Nephron (organoid): Measurements from ENCODE around the gene PNPT1.
"Not testable (repeated sequence)": the region's sequence is repeated elsewhere in the genome, so short reads cannot be mapped to it uniquely, and the experiment has no call there.

ENCODE experiments used
- H3K27ac Mint-ChIP-seq, 3 experiments: 2 replicates each; pipeline ENCODE4 v1.8.0; 2020; ENCODE audit warnings: mixed read lengths in 3 of 3, mild to moderate bottlenecking in 2 of 3, moderate library complexity in 1 of 3
- H3K27me3 Mint-ChIP-seq: 2 replicates; pipeline ENCODE4 v1.8.0; 2021; ENCODE audit warnings: low read depth, mild to moderate bottlenecking, moderate library complexity, mixed read lengths
- H3K36me3 Mint-ChIP-seq: 2 replicates; pipeline ENCODE4 v1.8.0; 2020; ENCODE audit warnings: low read depth, mixed read lengths
- H3K4me1 Mint-ChIP-seq: 2 replicates; pipeline ENCODE4 v1.8.0; 2020; ENCODE audit warnings: mixed read lengths
- H3K4me3 Mint-ChIP-seq, 3 experiments: 2 replicates each; pipeline ENCODE4 v1.8.0; 2020; ENCODE audit warnings: mild to moderate bottlenecking in 3 of 3, mixed read lengths in 3 of 3, moderate library complexity in 2 of 3
- H3K9me3 Mint-ChIP-seq: 2 replicates; pipeline ENCODE4 v1.8.0; 2020; ENCODE audit warnings: mixed read lengths
- TF ChIP-seq, protein P1 (sequence below), 3 experiments: fragments of 200-600 bp; sonication (generic); IDR thresholded peaks; one replicate each; pipeline ENCODE4 v1.5.0; 2021; ENCODE audit warnings: antibody characterized with exemption in 3 of 3; ENCODE audit not compliant: unreplicated experiment in 3 of 3

PNPT1 gene

DNA sequence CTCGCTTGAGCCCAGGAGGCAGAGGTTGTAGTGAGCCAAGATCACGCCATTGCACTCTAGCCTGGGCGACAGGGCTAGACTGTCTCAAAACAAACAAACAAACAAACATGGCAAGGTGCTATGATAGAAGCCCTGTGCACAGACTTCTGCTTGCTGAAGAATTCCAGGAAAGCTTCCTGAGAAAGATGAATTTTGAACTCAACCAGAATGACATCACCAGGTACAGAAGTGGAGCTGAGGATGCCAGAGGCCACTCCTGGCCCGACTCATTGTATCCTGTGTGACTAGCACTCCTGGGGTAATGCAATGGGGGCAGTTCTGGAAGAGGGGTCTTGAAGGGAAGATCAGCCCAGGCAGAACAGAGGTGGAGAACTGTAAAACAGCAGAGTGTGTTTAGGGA is 22.0 kb upstream of the PNPT1 start:
- Mint-ChIP-seq H3K4me3 (no peak overlapping the region), H3K27ac (no peak overlapping the region), H3K27me3 (peaks cover 4% of the 10 kb centered on the region), H3K36me3 (no peaks in the 10 kb centered on the region), H3K4me1 (no peaks in the 10 kb centered on the region), H3K9me3 (no peaks in the 10 kb centered on the region)
- TF ChIP-seq, protein P1, sequence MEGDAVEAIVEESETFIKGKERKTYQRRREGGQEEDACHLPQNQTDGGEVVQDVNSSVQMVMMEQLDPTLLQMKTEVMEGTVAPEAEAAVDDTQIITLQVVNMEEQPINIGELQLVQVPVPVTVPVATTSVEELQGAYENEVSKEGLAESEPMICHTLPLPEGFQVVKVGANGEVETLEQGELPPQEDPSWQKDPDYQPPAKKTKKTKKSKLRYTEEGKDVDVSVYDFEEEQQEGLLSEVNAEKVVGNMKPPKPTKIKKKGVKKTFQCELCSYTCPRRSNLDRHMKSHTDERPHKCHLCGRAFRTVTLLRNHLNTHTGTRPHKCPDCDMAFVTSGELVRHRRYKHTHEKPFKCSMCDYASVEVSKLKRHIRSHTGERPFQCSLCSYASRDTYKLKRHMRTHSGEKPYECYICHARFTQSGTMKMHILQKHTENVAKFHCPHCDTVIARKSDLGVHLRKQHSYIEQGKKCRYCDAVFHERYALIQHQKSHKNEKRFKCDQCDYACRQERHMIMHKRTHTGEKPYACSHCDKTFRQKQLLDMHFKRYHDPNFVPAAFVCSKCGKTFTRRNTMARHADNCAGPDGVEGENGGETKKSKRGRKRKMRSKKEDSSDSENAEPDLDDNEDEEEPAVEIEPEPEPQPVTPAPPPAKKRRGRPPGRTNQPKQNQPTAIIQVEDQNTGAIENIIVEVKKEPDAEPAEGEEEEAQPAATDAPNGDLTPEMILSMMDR (IDR thresholded peaks at IDR 0.05; ENCODE audit: unreplicated experiment in 3 of 3), result no peak

DNA sequence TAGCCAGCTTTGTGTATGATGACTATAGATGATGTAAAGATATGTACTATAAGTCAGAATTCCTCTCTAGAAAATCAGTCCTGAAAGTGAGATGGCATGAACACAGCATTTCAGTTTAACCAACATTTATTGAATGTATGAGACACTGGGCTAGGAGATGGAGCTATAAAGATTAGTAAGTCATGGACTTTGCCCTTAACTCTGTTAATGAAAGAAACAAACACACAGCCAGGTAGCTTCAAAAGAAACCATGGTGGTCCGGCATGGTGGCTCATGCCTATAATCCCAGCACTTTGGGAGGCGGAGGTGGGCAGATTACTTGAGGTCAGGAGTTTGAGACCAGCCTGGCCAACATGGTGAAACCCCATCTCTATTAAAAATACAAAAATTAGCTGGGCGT is 21.5 kb upstream of the PNPT1 start:
- not testable (repeated sequence) for H3K4me1 Mint-ChIP-seq, H3K27ac Mint-ChIP-seq, H3K36me3 Mint-ChIP-seq, H3K4me3 Mint-ChIP-seq, H3K9me3 Mint-ChIP-seq, H3K27me3 Mint-ChIP-seq

DNA sequence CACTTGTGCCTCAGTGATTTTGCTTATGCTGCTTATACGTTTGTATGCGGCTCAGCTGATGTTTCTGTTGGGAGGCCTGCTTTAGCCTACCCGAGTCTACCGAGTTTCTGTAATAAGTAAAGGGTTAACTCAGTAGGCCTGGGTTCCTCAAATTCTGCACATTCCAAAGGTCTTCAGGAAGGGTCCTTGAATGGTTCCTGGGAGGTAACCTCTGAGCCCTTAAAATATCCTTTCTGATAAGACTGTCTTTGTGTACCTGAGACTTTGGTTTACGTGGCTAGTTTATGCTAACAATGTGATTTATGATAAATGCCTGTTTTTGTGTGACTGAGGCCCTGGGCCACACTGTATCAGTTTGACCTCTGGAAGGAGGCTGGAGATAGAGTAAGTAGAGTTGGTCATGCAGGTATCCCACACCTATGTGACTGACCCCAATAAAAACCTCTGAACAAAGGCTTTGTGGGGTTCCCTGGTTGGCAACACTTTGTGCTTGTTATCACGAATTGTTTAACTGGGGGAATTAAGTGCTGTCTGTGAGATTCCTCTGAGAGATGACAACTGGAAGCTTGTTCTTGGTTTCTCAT is 18.9 kb upstream of the PNPT1 start:
- TF ChIP-seq, protein P1 (IDR thresholded peaks at IDR 0.05; ENCODE audit: unreplicated experiment in 3 of 3), result no peak
- Mint-ChIP-seq H3K36me3 (no peaks in the 10 kb centered on the region), H3K27ac (no peak overlapping the region), H3K4me1 (no peaks in the 10 kb centered on the region), H3K27me3 (peaks cover 4% of the 10 kb centered on the region), H3K9me3 (no peaks in the 10 kb centered on the region), H3K4me3 (no peak overlapping the region)

DNA sequence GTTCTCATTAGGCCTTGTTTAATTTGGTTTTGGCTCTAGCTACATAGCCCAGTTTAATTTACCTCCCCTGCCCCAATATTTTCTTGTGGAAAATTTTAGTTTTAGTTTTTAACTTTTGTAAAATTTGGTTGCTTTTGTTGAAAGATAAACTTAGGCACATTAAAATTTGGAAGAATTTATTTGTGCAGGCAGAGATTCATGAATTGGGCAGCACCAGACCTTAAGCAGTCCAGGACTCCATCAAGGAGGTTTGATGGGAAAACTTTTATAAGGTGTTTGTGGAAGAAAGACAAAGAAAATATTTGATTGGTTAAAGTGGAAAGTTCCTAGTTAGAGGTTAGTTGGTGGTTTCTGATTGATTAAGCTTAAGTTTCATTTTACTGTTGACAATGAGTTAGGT is 16.4 kb upstream of the PNPT1 start:
- Mint-ChIP-seq H3K27me3 (no peaks in the 10 kb centered on the region), H3K9me3 (no peaks in the 10 kb centered on the region), H3K4me1 (no peaks in the 10 kb centered on the region), H3K27ac (no peak overlapping the region), H3K36me3 (no peaks in the 10 kb centered on the region), H3K4me3 (no peak overlapping the region)
- TF ChIP-seq, protein P1 (IDR thresholded peaks at IDR 0.05; ENCODE audit: unreplicated experiment in 3 of 3), result no peak

DNA sequence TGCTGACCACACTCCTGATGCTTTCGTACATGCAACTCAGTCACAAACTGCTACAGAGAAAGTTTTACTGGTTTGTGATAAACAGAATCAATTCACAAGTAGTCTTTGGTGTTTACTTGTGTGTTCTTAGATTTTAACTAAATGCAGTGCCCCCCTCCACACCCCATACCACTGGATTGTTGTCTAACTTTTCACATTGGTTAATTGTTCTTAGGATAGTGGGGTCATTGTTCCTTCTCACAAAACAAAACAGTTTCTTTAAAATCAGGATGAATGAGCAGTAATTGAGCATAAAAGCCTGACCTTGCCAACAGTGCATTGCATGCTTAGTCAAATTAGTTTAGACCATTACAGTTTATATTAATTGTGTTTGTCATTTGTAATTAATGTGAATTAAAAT is 14.1 kb upstream of the PNPT1 start:
- Mint-ChIP-seq H3K4me1 (no peaks in the 10 kb centered on the region), H3K36me3 (no peaks in the 10 kb centered on the region), H3K27me3 (no peaks in the 10 kb centered on the region), H3K9me3 (no peaks in the 10 kb centered on the region), H3K27ac (no peak overlapping the region), H3K4me3 (no peak overlapping the region)
- TF ChIP-seq, protein P1 (IDR thresholded peaks at IDR 0.05; ENCODE audit: unreplicated experiment in 3 of 3), result no peak

DNA sequence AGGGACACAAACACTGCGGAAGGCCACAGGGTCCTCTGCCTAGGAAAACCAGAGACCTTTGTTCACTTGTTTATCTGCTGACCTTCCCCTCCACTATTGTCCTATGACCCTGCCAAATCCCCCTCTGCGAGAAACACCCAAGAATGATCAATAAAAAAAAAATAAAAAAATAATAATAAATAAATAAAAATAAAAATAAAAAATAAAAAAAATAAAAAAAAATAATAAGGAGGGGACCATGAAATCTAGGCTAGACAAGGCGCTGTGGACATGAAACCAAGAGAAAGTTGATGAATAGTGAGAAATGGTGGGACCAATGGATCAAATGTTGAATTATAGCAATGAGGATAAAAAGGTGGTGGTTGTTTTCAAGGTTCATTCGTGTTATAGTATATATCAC is 12.6 kb upstream of the PNPT1 start:
- not testable (repeated sequence) for H3K36me3 Mint-ChIP-seq, H3K4me1 Mint-ChIP-seq, H3K27ac Mint-ChIP-seq, H3K27me3 Mint-ChIP-seq, H3K9me3 Mint-ChIP-seq, H3K4me3 Mint-ChIP-seq

DNA sequence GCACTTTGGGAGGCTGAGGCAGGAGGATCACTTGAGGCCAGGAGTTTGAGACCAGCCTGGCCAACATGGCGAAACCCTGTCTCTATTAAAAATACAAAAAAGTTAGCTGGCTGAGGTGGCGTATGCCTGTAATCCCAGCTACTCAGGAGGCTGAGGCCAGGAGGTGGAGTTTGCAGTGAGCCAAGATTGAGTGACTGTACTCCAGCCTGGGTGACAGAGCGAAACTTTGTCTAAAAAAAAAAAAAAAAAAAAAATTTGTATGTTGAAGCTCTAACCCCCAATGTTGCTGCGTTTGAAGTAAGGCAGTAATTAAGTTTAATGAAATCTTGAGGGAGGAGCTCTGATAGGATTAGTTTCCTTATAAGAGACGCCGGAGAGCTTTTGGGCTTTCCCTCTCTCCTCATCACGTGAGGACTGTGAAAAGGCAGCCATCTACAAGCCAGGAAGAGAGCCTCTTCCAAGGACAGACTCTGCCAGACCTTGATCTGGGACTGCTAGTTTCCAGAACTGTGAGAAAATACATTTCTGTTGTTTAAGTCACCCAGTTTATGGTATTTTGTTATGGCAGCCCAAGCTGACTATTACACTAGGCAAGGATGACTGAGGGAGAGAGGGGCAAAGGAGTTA is 11.5 kb upstream of the PNPT1 start:
- Mint-ChIP-seq H3K27me3 (peaks cover 7% of the 10 kb centered on the region), H3K9me3 (no peaks in the 10 kb centered on the region), H3K36me3 (no peaks in the 10 kb centered on the region), H3K4me1 (no peaks in the 10 kb centered on the region), H3K27ac (no peak overlapping the region), H3K4me3 (no peak overlapping the region)
- TF ChIP-seq, protein P1 (IDR thresholded peaks at IDR 0.05; ENCODE audit: unreplicated experiment in 3 of 3), result no peak
